C4-2B (cell line): ENCODE measurements around the gene PCNX1.

ENCODE experiments used
- CTCF ChIP-seq: fragments of 450-650 bp; conservative IDR thresholded peaks from 2 replicates; pipeline ENCODE4 v1.5.1; 2017; ENCODE audit warnings: mild to moderate bottlenecking
- ZFX ChIP-seq: fragments of 450-650 bp; IDR thresholded peaks from 2 replicates; pipeline ENCODE4 v1.6.1; 2017

- TF ChIP-seq CTCF (no peak), ZFX (no peak)
Observed at GRCh38 chr14:71107921-71108320, 200.7 kb downstream of the PCNX1 start.
